Parathyroid adenoma (tissue), 2 donors: Measurements from ENCODE around the gene SLC10A3.
A peak's percentile ranks its signal among the peaks of the same experiment; 100 is the strongest.

Experiments used
- H2AFZ ChIP-seq: fragments of 300-600 bp; sonication (generic); one replicate; pipeline ENCODE4 v1.7.0; 2017; ENCODE audit warnings: antibody characterized with exemption, mild to moderate bottlenecking
- H3K27ac ChIP-seq: fragments of 300-600 bp; sonication (generic); one replicate; pipeline ENCODE4 v1.7.0; 2017
- H3K27me3 ChIP-seq: fragments of 300-600 bp; sonication (generic); one replicate; pipeline ENCODE4 v1.7.0; 2017; ENCODE audit warnings: low read length; ENCODE audit not compliant: control insufficient read depth, insufficient read depth
- H3K36me3 ChIP-seq: fragments of 300-600 bp; sonication (generic); one replicate; pipeline ENCODE4 v1.7.0; 2017; ENCODE audit warnings: low read length; ENCODE audit not compliant: control insufficient read depth, insufficient read depth
- H3K4me1 ChIP-seq: fragments of 300-600 bp; sonication (generic); one replicate; pipeline ENCODE4 v1.7.0; 2017; ENCODE audit warnings: control low read depth
- H3K4me2 ChIP-seq: fragments of 300-600 bp; sonication (generic); one replicate; pipeline ENCODE4 v1.7.0; 2017; ENCODE audit warnings: low read length
- H3K4me3 ChIP-seq: fragments of 300-600 bp; sonication (generic); one replicate; pipeline ENCODE4 v1.7.0; 2017; ENCODE audit warnings: low read depth, low read length
- H3K79me2 ChIP-seq: fragments of 300-600 bp; sonication (generic); one replicate; pipeline ENCODE4 v1.7.0; 2017; ENCODE audit warnings: control low read depth
- H3K9ac ChIP-seq: fragments of 300-600 bp; sonication (generic); one replicate; pipeline ENCODE4 v1.7.0; 2017; ENCODE audit warnings: mild to moderate bottlenecking
- H3K9me3 ChIP-seq: fragments of 300-600 bp; sonication (generic); one replicate; pipeline ENCODE4 v1.7.0; 2017; ENCODE audit warnings: low read length; ENCODE audit not compliant: control insufficient read depth
- CTCF ChIP-seq: fragments of 300-600 bp; sonication (generic); IDR thresholded peaks from one replicate; pipeline ENCODE4 v1.7.0; 2017; ENCODE audit warnings: antibody characterized with exemption, mild to moderate bottlenecking
- donor health status: primary hyperparathyroidism.

Gene SLC10A3

GRCh38 chrX:154440623-154441357 lies 49.6 kb downstream of the SLC10A3 start:
- no peak for TF ChIP-seq CTCF
- Histone ChIP-seq H2AFZ (no peak overlapping the region), H3K4me2 (no peak overlapping the region), H3K9me3 (no peaks in the 10 kb centered on the region), H3K4me1 (peaks cover 3% of the 10 kb centered on the region), H3K79me2 (peaks cover 6% of the 10 kb centered on the region), H3K27ac (no peak overlapping the region), H3K4me3 (no peak overlapping the region), H3K36me3 (no peaks in the 10 kb centered on the region), H3K9ac (no peak overlapping the region), H3K27me3 (no peaks in the 10 kb centered on the region)

GRCh38 chrX:154439841-154440240 lies 50.6 kb downstream of the SLC10A3 start:
- no peak overlapping the region for H2AFZ ChIP-seq
- H3K4me1 ChIP-seq, result peaks cover 3% of the 10 kb centered on the region
- no peak overlapping the region for H3K4me2 ChIP-seq
- H3K4me3 ChIP-seq, result no peak overlapping the region
- H3K27me3 ChIP-seq, result no peaks in the 10 kb centered on the region
- peaks cover 6% of the 10 kb centered on the region for H3K79me2 ChIP-seq
- no peaks in the 10 kb centered on the region for H3K36me3 ChIP-seq
- no peak for TF ChIP-seq CTCF
- H3K9me3 ChIP-seq, result no peaks in the 10 kb centered on the region
- no peak overlapping the region for H3K9ac ChIP-seq
- H3K27ac ChIP-seq, result no peak overlapping the region

GRCh38 chrX:154437971-154438893 lies 52.2 kb downstream of the SLC10A3 start:
- Histone ChIP-seq H3K4me3 (peak overlapping the region; percentile 46), H3K79me2 (peaks cover 6% of the 10 kb centered on the region), H3K9ac (no peak overlapping the region), H3K9me3 (no peaks in the 10 kb centered on the region), H3K36me3 (no peaks in the 10 kb centered on the region), H3K4me1 (no peaks in the 10 kb centered on the region), H3K4me2 (peak overlapping the region; percentile 47), H3K27me3 (no peaks in the 10 kb centered on the region), H3K27ac (no peak overlapping the region), H2AFZ (no peak overlapping the region)
- TF ChIP-seq CTCF, result no peak
